HS-5 (cell line): ENCODE results near the gene SRPRB.

Experiments
- DNase-seq: peaks from one replicate; pipeline ENCODE4 v3.0.0-alpha.2; 2012; ENCODE audit warnings: low read depth

SRPRB gene

DNA sequence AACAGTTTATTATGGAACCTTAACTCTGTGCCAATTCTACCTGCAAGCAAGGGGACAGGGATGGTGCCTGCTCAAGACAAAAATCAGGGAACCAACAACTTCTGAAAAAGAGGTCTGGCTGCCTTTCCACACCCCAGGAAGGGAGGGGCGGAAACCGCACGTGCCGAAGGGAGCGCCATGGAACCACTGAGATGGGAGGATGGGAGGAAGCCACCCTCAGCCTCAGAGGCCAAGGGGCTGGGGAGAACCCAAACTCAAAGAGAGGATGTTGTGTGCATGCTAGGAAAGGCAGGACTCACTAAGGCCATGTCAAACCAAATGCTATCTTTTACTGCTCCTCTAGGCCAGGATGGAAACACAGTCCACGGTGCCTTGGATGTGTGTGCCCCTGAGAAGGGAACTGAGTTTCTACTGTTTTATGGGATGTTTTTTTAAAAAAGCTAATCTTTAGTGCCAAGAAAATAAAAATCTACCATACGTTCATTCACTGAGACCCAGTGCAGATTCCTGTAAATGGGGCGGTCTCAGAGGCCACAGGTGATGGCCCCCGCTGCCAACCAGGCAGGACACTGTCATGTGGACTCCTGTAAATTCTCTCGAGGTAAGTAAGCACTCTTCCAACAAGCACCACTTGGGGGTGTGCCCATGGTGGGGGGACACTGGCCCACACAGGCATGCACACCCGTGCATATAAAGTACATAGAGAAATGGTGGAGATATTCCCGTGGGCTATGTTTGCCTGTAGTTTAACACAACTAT is 20.5 kb downstream of the SRPRB start:
- no peak for DNase-seq

DNA sequence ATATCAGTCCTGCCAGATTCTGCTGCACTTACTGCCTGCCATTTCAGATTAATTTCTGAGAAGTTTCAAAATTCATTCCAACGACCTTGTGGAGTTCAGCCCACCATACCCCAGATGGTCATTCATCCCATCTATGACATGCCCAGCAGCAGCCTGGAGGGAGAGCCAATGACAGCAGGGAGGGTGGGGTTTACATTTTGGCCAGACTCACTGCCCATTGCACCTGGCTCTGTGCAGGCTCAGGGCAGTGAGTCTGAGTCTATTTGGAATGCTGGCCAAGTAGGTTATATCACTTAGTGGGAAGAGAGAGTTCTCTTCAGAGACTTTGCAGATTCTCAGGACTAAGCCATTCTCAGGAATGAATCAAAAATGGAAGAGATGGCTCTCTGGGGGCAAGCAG is 21.5 kb downstream of the SRPRB start:
- no peak for DNase-seq

DNA sequence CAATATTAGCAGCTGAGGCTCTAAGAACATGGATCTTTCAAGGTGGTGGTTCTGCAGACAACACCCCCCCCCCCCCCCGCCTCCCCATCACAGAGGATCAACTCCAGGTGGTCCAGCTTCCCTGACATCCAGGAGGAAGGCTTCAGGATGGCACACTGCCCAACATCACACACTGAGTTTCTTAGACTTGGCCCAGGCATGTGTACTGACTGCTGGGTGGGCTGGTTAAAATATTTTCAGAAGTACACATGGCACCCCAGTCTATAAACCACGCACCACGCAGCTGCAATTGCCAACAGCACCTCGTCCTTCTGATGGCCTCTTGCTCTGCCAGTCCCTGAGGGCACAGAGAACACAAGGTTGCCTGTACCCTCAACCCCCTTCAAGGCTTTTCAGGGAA is 22.1 kb downstream of the SRPRB start:
- no peak for DNase-seq

GRCh38 chr3:133828576-133829309 is 23.1 kb downstream of the SRPRB start:
- DNase-seq, result no peak

DNA sequence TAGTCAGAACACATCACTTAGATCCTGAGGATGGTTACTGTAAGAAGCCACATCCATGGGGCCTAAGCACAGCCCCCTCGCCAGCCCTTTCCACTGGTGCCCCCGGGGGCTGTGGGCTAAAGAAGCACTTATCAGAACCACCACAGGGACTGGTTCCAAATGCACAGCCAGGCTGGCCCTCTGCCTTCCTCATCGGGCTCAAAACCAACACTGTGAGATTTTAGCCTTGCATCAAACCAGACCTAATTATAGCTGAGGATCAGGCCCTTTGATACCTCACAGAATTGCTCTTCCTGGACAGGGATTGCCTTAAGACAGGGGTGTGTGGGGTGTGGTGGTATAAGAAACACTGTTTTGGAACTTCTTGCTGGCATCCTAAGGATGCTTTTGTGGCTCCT is 23.7 kb downstream of the SRPRB start:
- no peak for DNase-seq

DNA sequence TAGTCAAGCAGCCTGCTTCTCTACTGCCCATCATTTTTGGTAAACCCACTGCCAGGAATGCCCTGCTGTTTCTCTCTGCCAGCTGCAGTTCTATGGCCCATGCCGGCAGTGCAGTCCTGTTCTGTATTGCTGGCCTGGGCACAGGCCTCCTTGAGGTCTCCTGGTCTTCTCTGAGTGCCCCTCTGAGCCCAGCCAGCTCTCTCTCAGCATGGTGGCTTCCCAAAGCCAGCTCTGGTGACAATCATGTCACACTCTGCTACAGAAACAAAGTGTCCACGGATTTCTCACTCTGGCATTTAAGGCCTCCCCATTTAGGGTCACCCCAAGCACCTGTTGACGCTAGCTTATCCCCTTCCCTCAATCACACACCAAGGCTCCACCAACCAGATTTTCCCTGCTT is 24.5 kb downstream of the SRPRB start:
- DNase-seq, result no peak

- DNase-seq, result no peak
These were observed 26.6 kb downstream of the SRPRB start for GRCh38 chr3:133831966-133832801.

- no peak for DNase-seq
These were observed 27.2 kb downstream of the SRPRB start for GRCh38 chr3:133832802-133833144.

DNA sequence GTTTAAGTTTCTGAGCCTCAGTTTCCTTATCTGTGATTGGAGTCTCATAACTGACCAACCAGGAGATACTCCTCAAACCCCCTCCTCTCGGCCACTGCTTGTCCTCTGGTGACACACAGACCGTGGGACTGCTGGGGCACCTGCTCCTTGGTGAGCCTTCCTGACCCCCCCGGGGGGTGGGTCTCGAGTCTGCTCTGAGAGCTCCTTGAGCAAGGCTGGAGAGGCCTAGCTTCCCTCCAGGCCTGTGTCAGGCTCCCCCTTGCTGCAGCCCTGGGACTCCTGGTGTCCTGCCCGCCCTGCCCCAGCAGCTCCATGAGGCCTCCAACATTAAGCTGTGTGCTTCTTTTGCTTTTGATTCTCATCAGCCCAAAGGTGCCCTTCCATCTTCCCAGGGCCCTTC is 27.7 kb downstream of the SRPRB start:
- DNase-seq, result no peak

DNA sequence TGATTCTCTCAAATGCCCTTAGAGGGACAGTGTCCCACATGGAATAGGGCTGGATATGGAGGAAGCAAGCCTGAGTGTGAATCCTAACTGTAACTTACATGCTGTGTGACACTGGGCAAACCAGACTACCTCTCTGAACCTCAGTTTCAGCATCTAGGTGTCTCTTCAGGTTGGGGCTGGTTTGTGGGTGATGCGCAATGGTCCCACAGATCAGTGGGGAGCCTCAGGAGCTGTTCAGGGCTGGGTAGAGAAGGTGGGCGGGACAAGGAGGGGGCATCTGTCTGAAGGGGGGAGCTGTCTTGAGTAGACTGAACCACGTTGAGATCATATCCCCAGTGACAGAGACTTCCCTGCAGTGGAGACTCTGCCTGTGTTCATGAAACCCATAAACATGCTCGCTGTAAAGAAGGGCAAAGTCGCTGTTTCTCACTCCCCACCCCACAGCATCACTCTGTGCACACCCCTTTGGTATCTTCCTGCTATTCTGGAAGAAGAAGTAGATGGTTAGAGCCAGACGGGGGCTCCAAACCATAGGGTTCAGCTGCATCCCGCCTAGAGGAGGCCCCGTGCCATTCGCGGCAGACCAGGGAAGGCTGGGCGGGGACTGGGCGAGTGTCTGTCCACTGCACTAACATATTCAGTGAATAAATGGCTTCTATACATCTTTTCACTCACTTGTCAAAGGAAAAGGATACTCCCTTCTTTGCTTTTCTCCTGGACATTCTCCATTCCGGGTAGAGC is 28.4 kb downstream of the SRPRB start:
- no peak for DNase-seq

DNA sequence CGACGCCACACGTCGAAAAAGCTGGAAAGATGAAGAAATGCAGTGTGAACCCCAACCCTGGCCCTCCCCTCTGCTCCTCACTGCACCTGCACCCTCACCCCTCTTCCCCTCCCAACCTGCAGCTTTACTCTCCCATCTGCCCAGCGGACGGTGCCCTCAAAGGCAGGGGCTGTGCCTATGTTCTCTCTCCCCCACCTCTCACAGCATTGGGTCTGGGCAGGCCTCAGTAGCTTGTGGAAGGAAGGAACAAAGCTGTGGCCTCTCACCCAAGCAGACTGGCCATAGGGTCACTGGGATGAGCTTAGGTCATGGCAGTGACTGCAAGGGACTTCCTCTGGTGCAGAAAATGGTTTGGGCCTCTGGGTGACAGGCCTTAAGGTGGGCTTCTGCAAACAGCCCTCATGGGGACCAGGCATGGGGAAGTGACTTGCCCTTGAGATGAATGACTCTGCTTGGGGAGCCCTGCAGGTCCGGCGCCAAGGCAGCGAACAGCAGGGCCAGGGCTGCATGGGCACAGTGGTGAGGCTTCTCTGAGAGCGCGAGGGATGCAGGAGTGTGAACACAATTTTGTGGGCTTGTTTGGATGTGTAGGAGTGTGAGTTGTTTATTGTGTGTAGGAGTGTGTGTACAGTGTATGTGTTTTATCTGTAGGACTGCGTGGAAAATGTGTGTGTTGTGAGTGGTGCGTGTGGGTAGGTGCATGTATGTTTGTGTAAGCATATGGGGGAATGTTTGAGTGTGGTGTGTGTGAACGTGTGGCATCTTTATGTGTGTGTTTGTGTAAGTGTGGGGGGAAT is 29.2 kb downstream of the SRPRB start:
- no peak for DNase-seq

DNA sequence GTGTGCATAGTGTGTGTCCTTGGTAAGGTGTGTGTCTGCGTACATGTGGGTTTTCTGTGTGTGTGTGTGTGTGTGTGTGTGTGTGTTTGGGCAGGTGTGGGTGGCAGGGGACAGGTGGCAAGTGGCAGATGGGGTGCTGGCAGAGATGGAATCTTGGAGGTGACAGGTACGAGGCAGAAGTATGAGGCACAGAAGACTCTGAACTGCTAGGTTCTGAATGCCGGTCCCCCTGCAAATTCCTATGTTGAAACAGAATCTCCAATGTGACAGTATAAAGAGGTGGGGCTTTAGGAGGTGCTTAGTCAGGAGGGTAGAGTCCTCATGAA is 29.8 kb downstream of the SRPRB start:
- no peak for DNase-seq

- no peak for DNase-seq
These were observed 30.3 kb downstream of the SRPRB start for GRCh38 chr3:133835961-133836360.

GRCh38 chr3:133836497-133837158 is 31.0 kb downstream of the SRPRB start:
- DNase-seq, result no peak

- DNase-seq, result no peak
These were observed 32.1 kb downstream of the SRPRB start for GRCh38 chr3:133837487-133838295.

DNA sequence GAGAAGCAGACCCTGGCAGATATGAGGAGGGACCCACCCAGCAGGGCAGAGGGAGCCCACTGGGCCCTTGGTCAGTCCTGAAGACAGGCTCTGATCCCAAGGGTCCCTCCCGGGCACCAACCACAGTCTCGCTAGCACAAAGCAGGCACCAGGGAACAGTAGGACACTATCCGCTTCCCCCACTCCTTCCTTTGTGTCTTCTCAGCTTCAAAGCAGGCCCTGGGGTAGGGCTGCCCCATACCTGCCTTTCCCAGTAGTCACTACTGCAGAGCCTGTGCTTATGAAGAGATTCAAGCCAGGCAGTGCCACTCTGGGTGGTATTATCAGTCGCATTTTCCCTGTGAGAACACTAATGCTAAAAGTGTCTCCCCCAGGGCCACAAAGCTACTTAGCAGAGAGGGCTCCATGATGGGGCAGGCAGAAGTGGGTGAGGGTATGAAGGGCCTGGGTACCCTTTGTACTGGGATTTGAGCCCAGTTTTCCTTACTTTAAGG is 32.7 kb downstream of the SRPRB start:
- DNase-seq, result no peak

GRCh38 chr3:133838916-133839800 is 33.5 kb downstream of the SRPRB start:
- no peak for DNase-seq

GRCh38 chr3:133840055-133840737 is 34.6 kb downstream of the SRPRB start:
- no peak for DNase-seq
